IPS-NIHi7 (cell line): ENCODE measurements around the gene SFRP4.
"Not testable (repeated sequence)": the region's sequence is repeated elsewhere in the genome, so short reads cannot be mapped to it uniquely, and the experiment has no call there.

Source experiments
- DNase-seq: peaks from one replicate; pipeline ENCODE4 v3.0.0; 2012; ENCODE audit warnings: mixed read lengths; ENCODE audit errors: extremely low spot score

Gene SFRP4

GRCh38 chr7:37916673-37917660 is at the start of gene SFRP4:
TSS of gene SFRP4 (minus strand) at chr7:37916817. CDS start at chr7:37916537, 280 bp downstream.
- peak; percentile 57 for DNase-seq

DNA sequence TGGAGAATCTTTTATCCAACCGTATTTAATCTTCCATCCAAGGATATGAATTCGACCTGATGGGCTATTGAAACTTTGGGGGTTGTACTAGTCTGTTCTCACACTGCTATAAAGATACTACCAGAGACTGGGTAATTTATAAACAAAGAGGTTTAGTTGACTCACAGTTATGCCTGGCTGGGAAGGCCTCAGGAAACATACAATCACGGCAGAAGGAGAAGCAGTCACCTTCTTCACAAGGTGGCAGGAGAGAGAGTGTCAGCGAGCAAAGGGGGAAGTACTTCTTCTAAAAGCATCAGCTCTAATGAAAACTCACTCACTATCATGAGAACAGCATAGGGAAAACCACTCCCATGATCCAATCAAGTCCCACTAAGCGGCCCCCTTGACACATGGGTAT is 47.6 kb upstream of the SFRP4 start:
- no peak for DNase-seq

- DNase-seq, result no peak
These were observed 44.6 kb upstream of the SFRP4 start for GRCh38 chr7:37961251-37961650.

GRCh38 chr7:37960483-37960882 is 43.9 kb upstream of the SFRP4 start:
- DNase-seq, result no peak

GRCh38 chr7:37957221-37957970 is 40.8 kb upstream of the SFRP4 start:
- no peak for DNase-seq

DNA sequence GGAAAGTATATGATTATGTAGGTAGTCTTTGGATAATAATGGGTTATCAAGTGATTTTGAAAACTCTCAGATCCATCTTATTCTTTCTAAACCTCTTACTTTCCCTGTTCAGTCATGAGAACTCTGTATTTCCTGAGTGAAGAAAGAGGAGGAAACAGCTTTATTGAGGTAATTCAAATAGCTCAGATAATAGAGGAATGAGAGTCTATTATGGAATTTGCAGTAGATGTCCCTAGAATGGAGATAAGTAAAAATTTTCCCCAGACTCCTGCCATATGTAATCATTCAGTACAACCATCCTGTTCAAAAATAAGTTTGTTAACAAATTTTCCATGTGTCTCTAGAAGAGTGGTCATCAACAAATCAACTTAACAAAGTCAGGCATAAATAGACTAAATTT is 40.2 kb upstream of the SFRP4 start:
- no peak for DNase-seq

DNA sequence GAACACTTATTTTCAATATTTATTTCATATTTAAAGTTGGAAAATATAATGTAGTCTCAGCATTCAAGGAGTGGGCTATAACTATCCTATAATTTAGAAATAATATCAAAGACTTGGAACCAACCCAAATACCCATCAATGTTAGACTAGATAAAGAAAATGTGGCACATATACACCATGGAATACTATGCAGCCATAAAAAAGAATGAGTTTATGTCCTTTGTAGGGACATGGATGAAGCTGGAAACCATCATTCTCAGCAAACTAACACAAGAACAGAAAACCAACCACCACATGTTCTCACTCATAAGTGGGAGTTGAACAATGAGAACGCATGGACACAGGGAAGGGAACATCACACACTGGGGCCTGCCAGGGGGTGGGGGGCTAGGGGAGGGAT is 37.6 kb upstream of the SFRP4 start:
- not testable (repeated sequence) for DNase-seq

DNA sequence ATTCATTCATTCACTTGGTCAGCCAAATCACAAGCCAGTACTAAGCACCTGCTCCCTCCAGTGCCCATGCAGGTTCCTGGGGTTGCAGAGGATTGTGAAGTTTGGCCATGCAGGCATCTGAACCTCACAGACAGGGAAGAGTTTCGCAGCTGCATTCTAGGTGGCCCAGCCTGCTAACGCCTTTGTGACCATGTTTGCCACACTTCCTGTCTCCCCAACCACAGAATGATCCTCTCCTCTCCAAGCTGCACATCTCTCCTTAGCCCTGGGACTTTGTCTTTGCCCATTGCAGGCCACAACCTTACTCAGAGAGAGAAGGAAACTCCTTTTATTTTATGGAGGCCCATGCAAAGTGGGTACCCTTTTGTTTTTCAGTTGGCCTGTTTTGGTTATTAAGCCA is 35.6 kb upstream of the SFRP4 start:
- no peak for DNase-seq

GRCh38 chr7:37947941-37948210 is 31.3 kb upstream of the SFRP4 start:
- no peak for DNase-seq

DNA sequence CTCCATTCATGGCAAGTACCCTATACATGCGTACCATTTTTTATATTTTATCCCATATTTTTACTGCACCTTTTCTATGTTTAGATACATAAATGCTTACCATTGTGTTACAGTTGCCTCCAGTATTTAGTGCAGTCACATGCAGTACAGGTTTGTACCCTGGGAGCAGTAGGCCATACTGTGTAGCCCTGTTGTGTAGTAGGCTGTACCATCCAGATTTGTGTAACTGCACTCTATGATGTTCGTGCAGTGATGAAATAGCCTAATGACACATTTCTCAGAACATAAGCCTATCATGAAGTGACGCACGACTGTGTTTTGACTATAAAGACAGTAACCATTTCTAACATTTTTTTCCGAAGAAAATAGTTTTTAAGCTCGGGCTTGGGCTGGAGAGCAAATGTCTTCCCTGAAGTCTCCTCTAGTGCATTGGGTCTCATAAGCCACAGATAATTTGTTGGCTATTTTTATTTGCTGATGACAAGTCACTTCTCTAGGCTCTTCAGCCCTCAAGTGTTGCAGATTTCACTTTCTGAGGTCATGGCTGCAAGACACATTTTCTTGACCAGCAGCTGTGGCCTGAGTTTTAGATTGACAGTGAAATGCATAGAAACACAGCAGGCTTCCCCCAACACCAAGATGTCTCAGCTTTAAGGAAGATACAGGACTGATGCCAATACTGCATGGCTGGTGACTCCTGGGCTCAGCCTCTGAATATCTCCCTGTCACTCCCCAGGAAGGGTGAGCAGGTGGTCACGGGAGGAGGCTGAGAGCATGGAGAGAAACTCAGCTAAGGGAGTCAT is 30.7 kb upstream of the SFRP4 start:
- no peak for DNase-seq

DNA sequence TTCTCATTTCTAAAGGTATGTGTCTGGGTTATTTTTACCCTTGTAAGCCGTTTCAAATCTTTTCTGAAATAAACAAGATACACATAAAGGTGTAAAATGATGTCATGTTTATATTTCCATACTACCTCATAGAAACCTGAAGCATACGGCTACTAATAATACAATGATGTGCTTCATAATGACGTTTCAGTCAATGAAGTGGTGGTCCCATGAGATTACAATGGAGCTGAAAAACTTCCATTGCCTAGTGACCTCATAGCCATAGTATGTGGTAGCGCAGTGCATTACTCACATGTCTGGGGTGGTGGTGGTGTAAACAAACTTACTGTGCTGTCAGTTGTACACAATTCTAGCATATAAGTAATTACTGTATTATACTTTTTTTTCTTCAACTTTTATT is 28.7 kb upstream of the SFRP4 start:
- DNase-seq, result no peak

DNA sequence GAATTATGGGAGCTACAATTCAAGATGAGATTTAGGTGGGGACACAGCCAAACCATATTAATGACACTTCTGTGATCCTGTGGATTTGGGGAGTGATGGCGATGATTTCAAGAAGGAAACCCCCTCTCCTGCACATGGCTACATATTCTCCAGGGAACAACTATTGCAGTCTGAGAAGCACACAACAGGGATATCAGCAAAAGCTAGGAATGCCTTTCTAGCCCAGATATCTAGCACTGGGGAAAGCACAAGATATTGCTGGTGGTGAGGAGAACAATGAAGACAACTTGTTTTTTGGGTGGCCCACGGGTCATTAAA is 28.1 kb upstream of the SFRP4 start:
- no peak for DNase-seq

- DNase-seq, result no peak
These were observed 27.5 kb upstream of the SFRP4 start for GRCh38 chr7:37943905-37944736.

DNA sequence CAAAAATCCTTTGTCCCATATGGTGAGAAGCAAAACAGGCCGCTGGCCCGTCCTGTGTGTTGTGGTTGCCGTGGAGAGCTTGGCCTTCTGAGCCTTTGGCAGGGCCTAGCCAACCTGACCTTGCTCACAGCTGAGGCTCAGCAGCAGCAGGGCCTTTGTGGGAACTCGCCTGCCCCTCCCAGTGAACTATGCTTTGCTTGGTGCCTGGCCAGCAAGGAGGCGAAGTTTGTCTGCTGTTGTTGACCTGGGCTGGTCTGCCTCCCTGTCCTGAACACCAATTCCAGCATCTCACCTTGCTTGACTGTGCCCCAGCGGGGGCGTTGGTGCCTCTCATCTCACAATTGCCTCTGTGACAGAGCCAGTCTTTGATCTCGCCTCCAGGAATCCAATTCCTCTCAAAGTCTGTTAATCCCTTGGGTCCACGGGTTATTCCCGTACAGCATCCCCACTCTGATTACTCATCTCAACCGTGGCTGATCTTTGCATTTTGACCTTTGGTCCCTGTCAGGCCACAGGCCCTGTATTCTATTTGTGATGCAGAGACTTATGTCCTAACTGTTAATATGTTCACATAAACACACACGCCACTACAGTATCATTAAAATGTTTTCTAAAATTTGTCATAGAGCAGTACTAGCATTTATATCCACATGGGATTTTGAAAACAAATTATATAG is 26.5 kb upstream of the SFRP4 start:
- peak; percentile 63 for DNase-seq

DNA sequence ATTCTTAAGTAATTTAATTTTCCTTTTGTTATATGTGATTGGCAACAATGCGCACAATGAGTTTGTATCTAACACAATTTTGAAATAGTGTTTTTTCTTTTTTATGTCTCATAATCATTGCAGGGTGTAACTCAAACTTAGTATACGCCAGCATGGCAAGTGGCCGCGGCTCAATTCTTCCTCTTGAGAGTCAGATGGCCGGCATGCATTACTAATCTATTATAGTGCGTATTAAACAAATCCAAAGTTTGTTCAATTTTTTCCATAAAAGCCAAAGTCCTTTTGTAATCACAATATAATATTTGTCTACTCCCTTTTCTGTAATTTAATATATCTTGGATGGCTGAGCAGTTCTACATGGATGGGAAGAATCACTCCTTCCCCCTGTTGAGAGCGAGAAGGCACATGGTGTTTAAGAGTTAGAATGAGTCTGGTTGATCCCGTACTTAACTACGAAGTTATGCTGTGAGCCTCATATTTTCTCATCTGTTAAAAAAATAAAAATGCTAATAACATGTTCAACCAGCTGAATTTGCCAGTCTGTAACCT is 16.5 kb upstream of the SFRP4 start:
- no peak for DNase-seq

- no peak for DNase-seq
These were observed 15.9 kb upstream of the SFRP4 start for GRCh38 chr7:37932543-37932942.

GRCh38 chr7:37930226-37930948 is 13.8 kb upstream of the SFRP4 start:
- no peak for DNase-seq

- no peak for DNase-seq
These were observed 12.3 kb upstream of the SFRP4 start for GRCh38 chr7:37928878-37929277.

DNA sequence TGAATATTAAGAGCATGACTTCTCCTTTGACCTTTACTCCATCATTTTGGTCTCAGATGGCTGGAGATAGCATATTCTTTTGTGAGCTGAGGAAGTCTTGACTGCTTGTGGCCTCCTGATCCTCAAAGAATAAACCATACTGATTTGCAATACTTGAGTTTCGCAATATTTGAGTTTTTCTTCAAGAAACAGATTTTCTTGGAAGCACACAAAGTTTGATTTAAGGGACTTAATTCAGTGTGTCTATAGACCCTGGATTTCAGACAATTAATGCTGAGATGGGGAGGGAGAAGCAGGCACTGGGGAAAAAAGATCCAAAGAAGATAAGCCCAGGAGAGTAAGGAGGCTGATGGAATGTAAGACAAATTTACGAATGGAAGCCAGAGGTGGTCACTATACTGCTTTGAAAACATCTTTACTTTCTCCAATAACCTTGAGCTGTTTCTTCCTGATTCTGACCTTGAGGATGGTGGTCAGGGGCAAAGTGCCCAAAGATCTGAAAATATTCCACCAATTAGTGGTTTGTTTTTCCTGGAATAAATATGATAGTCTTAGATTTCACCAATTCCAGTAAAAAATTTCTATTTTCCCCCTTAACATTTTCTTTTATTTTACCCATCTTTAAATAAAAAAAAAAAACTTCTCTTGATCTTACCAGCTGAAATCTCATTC is 11.3 kb upstream of the SFRP4 start:
- no peak for DNase-seq
